GM19397 (cell line): ENCODE measurements around the gene FUZ.
A peak's percentile ranks its signal among the peaks of the same experiment; 100 is the strongest.

Experiments used
- ATAC-seq: cut with Tn5 transposase; IDR thresholded peaks from one replicate; pipeline ENCODE4 v1.9.1; 2021; ENCODE audit warnings: mild to moderate bottlenecking, moderate library complexity; ENCODE audit not compliant: unreplicated experiment

The FUZ gene

DNA sequence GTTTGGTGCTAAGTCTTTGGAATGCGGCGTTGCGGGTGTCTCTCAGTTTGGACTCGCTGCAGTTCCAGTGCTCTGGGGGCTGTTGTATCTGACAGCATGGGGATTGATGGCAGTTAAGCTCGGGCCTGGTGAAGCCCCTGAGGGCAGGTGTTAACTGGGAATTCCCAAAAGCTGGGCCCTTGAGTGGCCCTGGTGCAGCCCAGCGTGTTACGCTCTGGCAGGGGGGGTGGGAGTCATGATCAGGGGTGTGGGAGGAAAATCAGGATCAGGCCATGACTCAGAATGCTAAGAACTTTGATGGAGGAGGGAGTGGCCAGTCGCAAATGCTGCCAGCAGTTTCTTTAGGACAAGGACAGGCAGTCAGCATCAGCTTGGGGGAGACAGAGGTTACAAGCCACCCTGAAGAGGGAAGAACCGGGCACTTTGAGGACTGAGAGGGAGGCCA, 26.7 kb downstream of the FUZ start:
- ATAC-seq, result no peak

DNA sequence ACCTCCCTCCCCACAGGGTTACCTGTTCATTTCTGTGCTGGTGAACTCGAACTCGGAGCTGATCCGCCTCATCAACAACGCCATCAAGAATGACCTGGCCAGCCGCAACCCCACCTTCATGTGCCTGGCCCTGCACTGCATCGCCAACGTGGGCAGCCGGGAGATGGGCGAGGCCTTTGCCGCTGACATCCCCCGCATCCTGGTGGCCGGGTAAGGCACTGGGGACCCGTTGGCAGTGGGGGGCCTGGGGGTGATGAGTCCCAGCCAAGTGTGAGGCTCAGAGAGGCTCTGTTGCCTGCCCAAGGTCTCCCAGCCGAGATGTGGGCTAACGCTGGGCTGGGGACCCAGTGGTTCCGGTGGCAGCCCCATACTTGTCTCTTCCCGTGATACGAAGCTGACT, 30.6 kb downstream of the FUZ start:
- no peak for ATAC-seq

DNA sequence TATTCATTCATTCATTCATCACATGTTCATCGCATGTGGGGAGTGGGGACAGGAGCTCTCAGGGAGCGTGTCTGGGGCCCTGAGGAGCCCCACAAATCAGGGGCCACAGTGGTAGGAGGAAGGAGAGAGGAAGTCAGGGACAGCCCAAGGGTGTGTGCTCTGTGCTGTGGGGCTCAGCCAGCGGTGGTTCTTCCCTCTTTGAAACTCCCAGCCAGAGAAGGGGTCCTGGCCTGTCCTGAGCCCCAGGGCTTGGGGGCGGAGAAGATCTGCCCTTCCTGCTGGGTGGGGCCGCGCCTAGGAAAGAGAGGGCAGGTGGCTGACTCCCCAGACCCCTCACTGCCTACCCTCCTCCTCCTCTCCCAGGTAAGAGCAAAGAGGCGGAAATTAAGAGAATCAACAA, 31.7 kb downstream of the FUZ start:
- ATAC-seq, result no peak

DNA sequence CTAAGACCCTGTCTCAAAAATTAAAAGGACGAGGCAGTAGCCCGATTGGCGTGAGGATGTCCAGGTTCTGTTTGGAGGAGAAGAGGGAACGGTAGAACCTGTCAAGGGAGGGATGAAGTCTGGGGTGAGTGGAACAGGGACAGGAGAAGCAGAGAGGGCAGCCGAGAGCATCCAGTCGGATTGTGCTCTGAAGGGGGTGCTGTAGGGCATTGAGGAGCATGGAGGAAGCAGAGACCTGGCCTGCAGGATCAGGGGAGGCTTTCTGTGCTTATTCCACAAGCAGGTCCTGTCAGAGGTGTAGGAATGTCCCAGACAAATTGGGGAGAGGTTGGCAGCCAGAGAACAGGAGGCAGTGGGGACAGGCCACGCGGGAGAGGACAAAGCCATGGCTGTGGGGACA, 32.2 kb downstream of the FUZ start:
- no peak for ATAC-seq

DNA sequence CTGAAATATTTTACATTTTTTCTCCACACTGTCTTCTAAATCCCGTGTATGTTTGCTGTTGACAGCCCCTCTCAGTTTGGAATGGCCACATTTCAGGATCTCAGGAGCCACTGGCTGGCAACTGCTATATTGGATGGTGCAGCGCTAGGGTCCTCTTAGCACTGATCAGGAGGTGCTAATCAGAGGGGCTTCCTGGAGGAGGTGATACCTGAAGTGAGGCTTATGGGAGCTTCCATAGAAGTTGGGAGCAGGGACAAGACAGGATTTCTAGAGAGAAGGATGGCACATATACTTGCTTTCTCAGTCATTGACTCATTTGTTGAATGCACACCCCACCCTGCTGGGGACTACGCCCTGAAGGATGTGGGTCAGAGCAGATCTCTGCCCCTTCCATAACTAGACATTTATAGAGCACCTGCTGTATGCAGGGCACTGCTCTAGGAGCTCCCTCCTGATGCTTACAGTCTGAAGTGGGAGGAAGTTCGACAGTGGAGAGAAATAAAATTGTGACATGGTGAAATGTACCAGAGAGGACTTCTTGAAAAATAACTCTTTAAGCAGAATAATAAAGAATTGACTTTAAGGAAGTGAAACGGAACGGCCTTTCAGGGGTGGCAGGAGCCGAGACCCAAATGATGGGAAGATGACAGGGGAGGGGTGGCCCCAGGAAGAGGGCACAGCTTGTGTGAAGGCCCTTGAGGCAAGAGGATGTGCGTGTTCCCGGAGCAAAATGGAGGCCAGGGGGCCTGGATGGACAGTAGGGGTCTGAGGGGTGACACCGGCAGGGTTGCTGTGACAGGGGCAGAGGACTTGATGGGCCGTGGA, 33.1 kb downstream of the FUZ start:
- no peak for ATAC-seq

DNA sequence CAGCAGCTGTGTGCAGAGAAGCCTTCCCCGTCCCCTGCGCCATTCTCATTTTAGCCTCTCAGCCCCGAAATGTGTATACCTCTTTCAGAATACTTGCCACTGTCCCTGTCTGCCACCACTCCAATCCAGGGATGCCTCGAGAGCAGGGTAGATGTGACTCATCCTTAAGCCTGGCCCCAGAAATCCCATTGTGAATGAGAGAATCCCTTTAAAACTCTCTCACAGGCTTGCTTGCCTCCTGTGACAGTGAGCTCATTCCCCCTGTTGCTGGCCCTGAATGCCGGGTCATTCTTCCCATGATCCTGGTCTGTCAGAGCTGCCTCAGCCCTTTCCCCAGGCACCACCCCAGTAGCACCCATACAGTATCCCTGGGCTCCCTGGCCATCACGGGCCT, 36.7 kb downstream of the FUZ start:
- ATAC-seq, result no peak

DNA sequence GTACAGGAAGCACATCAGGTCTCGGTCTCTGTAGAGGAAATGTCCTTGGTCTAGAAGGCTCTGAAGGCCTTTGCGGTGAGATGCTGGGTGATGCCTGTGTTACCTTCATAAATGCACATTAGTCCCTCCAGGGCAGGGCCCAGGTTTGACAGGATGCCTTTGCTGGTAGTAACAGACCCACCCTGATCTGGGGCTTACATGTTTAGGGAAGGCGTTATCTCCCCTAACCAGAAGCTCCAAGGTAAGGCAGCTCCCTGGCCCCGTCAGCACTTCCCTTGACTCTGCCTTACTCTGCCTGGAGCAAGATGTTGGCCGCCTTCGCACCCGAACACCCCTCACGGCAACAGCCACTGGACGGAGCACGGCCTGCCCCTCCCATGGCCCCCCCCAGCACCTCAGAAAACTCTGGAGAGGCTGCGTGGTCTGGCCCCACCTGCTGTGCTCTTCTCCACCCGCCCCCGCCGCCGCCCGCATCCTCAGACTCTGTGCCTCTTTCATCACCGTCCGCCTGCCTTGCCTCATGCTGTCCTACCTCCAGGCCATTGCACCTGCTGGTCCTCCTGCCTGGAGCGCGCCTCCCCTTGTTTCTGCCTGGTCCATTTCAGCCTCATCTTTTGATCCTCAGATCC, 37.2 kb downstream of the FUZ start:
- ATAC-seq, result no peak

DNA sequence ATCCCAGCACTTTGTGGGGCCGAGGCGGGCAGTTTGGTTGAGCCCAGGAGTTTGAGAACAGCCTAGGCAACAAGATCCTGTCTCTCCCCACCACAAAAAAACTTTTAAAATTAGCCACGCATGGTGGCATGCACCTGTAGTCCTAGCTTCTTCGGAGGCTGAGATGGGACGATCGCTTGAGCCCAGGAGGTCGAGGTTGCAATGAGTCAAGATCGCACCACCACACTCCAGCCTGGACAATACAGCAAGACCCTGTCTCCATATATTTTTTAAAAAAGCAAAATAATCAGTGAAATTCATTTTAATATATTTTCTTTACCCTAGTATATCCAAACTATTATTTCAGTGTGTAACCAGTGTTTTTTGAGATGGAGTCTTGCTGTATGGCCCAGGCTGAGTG, 38.1 kb downstream of the FUZ start:
- no peak for ATAC-seq

DNA sequence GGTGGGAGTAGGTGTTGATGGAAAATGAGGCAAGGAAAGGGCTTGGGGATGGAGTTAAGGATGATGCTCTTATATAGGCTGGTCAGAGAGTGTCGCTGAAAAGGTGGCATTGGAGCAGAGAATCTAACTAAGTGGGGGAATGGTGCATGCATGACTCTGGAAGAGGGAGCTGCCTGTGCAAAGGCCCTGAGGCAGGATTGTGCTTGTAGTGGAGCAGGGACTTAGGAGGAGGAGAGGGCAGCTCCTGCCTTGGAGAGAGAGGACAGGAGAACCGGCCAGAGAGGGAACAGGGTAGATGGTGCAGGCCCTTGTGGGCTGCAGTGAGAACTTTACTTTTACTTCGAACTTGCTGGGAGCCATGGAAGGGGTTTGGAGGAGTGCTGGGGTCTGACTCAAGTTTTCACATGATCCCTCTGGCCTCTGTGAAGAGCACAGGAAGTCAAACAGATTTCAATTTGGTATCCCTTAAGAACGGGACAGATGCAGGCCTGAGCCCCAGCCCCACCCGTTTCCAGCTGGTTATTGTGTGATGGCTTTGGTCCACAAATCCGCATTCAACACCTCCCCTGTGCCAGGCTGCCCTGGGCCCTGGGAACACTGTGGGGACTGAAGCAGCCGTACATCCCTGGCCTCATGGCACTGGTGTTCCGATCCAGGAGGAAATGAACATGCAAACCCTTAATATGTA, 39.3 kb downstream of the FUZ start:
- no peak for ATAC-seq

DNA sequence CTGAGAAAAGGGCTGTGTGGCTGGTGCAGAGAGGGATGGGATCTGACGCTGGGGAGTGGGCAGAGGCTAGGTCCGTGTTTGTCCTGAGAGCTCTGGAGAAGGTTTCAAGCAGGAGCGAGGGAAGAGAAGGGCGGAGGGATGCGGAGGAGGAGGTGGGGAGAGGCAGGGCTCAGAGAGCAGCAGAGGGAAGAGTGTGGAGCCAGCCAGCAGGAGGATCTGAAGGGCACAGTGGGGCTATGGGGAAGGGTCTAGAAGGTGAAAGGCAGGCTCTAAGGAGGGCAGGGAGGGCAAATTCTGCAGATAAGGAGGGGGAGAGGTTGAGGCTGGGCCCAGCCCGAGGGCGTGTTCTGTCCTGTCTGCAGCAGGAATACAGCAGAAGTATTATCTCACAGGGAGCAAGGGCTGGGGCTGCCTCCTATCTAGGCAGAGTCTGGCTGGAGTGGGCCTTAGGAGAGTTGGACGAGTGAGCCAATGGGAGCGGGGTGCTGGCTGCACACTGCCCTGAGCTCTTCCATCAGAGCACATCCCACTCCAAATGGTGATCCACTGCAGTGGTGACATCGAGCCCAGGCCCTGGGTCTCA, 40.2 kb downstream of the FUZ start:
- ATAC-seq, result no peak

DNA sequence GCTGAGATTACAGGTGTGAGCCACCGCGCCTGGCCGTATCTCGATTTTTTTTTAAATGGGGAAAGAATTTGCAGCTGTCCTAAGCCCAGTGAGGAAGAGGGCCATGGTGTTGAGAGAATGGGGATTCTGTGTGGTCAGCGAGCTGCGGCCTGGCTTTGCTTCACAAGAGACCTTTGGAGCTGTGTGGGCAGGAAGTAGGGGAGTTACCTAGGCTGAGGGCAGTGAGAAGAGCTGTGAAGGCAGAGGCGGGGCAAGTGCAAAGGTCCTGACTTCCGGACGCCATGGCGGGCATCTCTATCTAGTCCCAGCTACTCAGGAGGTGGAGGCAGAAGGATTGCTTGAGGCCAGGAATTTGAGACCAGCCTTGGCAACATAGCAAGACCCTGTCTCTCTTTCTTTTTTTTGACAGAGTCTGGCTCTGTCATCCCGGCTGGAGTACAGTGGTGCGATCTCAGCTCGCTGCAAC, 41.4 kb downstream of the FUZ start:
- no peak for ATAC-seq

DNA sequence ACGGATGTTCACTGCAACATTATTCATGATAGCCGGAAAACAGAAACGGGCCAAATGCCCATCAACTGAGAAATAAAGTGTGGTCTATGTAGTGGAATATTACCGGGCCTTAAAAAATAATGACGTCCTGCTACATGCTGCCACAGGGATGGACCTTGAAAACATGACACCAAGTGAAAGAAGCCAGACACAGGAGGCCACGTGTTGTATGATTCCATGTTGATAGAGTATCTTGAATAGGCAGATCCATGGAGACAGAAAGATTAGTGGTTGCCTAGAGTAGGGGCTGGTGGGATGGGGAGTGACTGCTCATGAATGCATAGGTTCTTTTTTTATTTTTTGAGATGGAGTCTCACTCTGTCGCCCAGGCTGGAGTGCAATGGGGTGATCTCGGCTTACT, 42.6 kb downstream of the FUZ start:
- no peak for ATAC-seq

DNA sequence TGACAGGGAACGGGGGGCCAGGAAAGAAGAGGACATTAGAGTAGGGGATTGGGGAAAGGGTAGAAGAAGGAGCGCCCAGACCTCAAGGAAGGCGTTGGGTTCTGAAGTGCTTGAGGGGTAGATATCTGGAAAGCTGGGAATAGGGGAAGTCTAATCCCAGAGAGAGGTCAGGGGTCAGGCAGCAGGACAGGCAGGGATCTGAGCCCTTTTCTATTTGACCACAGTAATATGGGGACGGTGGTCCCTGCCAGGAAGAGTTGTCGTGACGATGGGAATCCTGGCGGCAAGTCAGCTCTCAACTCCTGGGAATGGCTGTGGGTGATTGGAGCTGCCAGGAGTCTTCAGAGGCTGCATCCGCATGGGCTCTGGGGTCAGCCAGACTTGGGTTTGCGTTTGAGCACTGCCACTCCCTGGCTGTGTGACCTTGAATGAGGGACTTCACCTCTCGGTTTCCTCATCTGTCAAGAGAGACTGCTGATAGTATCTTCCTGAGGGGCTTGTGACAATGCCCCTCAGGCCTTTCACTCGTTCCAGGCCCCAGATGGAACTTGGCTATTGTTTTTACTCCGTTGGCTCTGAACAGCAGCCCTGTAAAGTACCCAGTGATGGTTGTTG, 45.0 kb downstream of the FUZ start:
- no peak for ATAC-seq

DNA sequence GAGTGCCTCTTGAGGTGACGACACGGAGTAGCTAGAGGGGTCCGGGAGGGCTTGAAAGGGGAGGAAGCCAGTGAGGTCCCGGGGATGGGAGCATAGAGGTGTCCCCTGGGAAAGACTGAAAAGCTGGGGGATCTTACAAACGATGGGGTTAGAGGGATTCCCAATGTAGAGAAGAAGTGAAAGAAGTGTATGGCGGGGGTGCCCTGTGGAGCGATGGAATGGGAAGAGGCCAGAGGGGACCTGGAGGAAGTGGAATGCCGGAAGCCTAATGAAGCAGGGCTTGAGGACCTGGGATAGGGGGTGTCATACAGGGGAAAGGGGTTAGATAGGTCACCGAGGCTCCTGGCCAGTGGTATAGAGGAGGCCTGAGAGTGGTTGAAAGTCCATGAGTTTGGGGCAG, 45.7 kb downstream of the FUZ start:
- no peak for ATAC-seq

DNA sequence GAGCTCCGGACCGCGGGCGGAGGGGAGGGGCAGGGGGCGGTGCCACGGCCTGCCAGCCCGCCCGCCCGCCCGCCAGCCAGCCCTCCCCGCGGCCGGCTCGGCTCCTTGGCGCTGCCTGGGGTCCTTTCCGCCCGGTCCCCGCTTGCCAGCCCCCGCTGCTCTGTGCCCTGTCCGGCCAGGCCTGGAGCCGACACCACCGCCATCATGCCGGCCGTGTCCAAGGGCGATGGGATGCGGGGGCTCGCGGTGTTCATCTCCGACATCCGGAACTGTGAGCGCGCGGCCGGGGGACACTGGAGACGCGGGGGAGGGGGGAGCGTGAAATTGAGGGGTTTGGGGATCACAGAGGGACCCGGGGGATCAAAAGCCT, 46.2 kb downstream of the FUZ start, which contains the start of gene AP2A1:
AP2A1 (plus strand) TSS at position 72 of the 370 bp plus-strand sequence; CDS start at position 205, 133 bp downstream.
- ATAC-seq, result no peak

DNA sequence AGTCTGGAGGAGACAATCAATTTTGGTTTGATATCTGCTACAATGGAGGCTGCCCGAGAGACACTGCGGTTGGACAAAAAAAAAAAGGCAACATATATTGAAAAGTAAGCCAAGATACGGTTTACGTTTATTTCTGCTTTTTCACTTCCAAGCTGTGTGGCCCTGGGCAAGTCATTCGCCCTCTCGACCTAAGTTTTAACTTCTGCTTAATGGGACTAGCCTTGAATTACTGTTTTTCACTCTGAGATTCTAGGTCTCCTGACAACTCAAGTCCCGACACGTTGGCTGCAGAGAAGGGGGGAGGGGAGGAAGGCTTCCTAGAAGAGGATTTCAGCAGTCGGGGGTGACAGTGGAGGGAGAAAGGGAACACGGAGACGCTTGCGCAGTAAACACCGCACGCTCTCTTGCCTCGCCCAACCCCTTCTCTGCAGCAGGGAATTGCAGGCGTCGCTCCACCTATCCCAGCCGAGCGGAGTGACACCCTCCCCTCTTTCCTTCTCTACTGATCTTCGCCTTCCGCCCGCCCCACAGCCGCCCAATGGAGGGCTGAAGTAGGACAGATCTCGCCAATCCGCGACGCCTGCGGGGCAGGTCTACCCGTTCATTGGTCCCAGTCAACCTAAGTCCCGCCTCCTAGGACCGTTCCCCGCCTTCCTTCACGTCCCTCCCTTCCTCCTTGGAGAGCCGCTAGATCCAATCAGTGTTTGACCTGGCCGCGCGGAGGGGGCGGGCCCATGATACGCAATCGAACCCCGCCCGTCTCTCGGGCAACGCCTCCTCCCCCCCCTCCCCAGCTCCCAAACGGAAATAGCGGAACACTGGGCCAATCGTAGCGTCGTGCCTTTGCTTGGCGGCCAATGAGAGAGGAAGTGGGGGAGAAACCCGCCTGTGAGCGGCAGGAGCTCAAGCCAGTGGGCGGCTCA, 46.8 kb downstream of the FUZ start:
- peak; percentile 91 for ATAC-seq

DNA sequence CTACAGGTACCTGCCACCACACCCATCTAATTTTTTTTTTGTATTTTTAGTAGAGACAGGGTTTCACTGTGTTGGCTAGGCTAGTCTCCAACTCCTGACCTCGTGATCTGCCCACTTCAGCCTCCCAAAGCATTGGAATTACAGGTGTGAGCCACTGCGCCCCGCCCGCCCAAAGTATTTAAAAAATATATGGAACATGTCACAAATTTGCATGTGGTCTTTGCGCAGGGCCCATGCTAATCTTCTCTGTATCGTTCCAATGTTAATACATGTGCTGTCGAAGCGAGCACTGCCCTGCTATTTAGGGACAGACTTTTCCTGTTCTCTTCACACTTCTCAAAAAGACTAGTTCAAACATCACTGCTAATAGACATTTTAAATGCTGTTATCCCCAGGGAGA, 48.8 kb downstream of the FUZ start:
- ATAC-seq, result no peak

DNA sequence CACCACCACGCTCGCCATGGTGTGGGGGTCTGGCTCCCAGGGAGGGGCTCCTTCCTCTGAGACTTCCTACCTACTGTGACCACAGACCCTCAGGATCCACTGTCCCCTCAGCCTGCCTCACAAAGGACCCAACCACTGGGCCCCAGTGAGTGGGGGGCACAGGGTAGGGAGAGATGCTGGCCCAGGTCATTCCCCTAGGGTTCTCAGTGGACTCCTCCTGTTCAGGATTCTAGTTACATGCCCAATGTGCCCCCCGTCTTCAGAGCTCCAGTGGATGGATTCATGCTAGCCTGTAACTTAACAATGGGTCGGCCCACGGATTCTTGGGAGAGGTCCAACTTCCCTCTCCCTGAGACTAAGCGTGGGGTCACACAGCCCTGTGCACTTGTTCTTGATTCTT, 49.9 kb downstream of the FUZ start, which contains the start of gene TSKS:
TSKS (minus strand) TSS at position 77 of the 400 bp plus-strand sequence; CDS start at position 18, 59 bp downstream.
- no peak for ATAC-seq

DNA sequence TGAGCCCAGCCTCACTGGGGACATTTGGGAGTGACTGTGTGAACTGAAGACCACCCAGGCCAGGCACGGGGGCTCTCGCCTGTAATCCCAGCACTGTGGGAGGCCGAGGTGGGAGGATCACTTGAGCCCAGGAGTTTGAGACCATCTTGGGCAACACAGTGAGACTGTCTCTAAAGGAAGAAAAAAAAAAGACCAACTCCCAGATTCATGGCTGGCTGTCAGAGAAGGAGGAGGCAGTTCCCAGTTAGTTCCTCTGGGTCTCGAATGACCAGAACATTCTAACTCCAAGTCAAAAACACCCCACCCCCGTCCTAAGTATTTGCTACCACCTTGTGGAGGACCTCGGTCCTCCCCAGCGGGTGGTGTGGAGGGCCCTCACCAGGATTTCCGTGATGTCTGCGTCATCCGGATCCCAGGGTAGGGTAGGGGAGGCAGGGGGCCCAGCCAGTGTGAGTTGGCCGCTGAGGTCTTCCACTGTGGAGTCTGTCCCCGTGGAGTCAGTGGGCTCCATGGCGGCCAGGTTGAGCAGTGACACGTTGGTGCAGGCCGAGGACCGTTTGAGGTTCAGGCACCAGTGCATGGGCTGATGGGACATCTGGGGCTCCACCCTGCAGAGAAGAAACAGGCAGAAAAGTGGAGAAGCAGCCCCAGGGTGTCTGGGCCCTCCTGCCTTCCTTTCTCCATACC, 51.3 kb downstream of the FUZ start:
- no peak for ATAC-seq
